Heart left ventricle (tissue), 16 donors: ENCODE measurements around the gene FLT4. TPM values are rescaled to one million over a fixed set of nuclear protein-coding genes. Genes with fewer than 3 reads are reported as not detected.
"Not testable (repeated sequence)": the region's sequence is repeated elsewhere in the genome, so short reads cannot be mapped to it uniquely, and the experiment has no call there.

Source experiments
- ATAC-seq, 4 donors: fragments of 200-7000 bp; cut with Tn5 transposase; one replicate each; pipeline ENCODE4 v1.9.1; 2020 to 2022; ENCODE audit warnings: moderate library complexity in 4 of 4, mild to moderate bottlenecking in 3 of 4, moderate number of reproducible peaks in 1 of 4
- DNase-seq, 5 donors: peaks; one replicate each; pipeline ENCODE4 v3.0.0-alpha.2; 2020
- H3K27ac ChIP-seq, 12 donors: fragments of 200-600 bp; sonication (generic) in 4 of 12; one replicate each; pipeline versions ENCODE4 v1.5.0 to v1.8.0; 2016 to 2022; ENCODE audit warnings: mild to moderate bottlenecking in 2 of 12
- H3K27me3 ChIP-seq, 9 donors: fragments of 200-600 bp; sonication (generic) in 2 of 9; one replicate each; pipeline versions ENCODE4 v1.5.1 to v1.8.0; 2016 to 2022; ENCODE audit warnings: mild to moderate bottlenecking in 3 of 9
- H3K36me3 ChIP-seq, 9 donors: fragments of 200-600 bp; sonication (generic) in 2 of 9; one replicate each; pipeline versions ENCODE4 v1.5.0 to v1.8.0; 2018 to 2022; ENCODE audit warnings: mild to moderate bottlenecking in 2 of 9
- H3K4me1 ChIP-seq, 12 donors: fragments of 200-600 bp; sonication (generic) in 4 of 12; one replicate each; pipeline versions ENCODE4 v1.5.0 to v1.8.0; 2016 to 2022; ENCODE audit warnings: mild to moderate bottlenecking in 3 of 12
- H3K4me3 ChIP-seq, 12 donors: fragments of 200-600 bp; sonication (generic) in 4 of 12; one replicate each; pipeline versions ENCODE4 v1.5.0 to v1.8.0; 2017 to 2022; ENCODE audit warnings: mild to moderate bottlenecking in 9 of 12, moderate library complexity in 4 of 12
- H3K9me3 ChIP-seq, 12 donors: fragments of 200-600 bp; sonication (generic) in 4 of 12; one replicate each; pipeline versions ENCODE4 v1.5.0 to v1.8.0; 2016 to 2022; ENCODE audit warnings: mild to moderate bottlenecking in 1 of 12
- CTCF ChIP-seq, 12 donors: fragments of 200-600 bp; sonication (generic) in 4 of 12; IDR thresholded peaks; one replicate each; pipeline versions ENCODE4 v1.5.0 to v1.8.0; 2018 to 2022; ENCODE audit warnings: antibody characterized with exemption in 12 of 12, mild to moderate bottlenecking in 5 of 12
- POLR2A ChIP-seq, 2 donors: fragments of 450-650 bp; IDR thresholded peaks; one replicate each; pipeline ENCODE4 v1.6.1; 2017; ENCODE audit warnings: antibody characterized with exemption in 2 of 2, mild to moderate bottlenecking in 2 of 2, moderate library complexity in 2 of 2
- WGBS, 4 donors: extraction: QIAGEN DNeasy Blood & Tissue Kit in 2 of 4; methylation state at CpG; one replicate each; pipeline versions ENCODE4 v1.1.5 to v1.1.7; 2013 to 2018; 5-methylcytosine and 5-hydroxymethylcytosine counted together
- intact Hi-C, 10 donors: fragments of 100-400 bp; cut with DNase I; formaldehyde crosslinking; loops; one replicate each; pipeline versions ENCODE4 v1.11.1 to v1.14.2; 2022
- polyA plus RNA-seq, 2 donors: library from polyadenylated mRNA; stranded (reverse); fragments of 200-250 nt; gene quantifications; one replicate each; pipeline ENCODE4 v1.2.3, GENCODE V29; 2013
- total RNA-seq, 9 donors: library from RNA; depleted of rRNA in 2 of 9; stranded (reverse); fragments of >200 nt in 2 of 9; fragmentation: NEBNext Ultra II Directional in 3 of 9; extraction: Animal tissue kit (Norgen Biotek cat#: 25700) in 3 of 9; gene quantifications; one replicate each; pipeline versions ENCODE4 v1.1.0 to v1.2.4, GENCODE V29; 2016 to 2023
- donor health status: ischemic (EF 13 %, LVEDD 7.1; RV severe dilation, severe dysfunction).
- donor health status: healthy with polysubstance abuse.
- donor health status: DM: no; HTN: yes; CAD: no.
- donor health status: DM: no; HTN: no; CAD: no.
- donor health status: ischemic (EF 25% LVEDD 6.9; RV normal size, moderate dysfunction).
- donor health status: ischemic (EF 25% LVEDD 5.7; RV mildly dilated, moderate dysfunction).
- donor health status: healthy.
- donor health status: DM: yes; HTN: yes; CAD: no.
- donor health status: ischemic (EF 35%, LVEDD 5.7; RV mildly dilated, moderate dysfunction).
- donor health status: nonischemic (EF 11% LVEDD 7.7; RV severe dilation, severe dysfunction).
- donor health status: DM: yes; HTN: yes; CAD: no.
- donor health status: PGD.
- donor health status: ischemic (EF 29% LVEDD 5.4; RV normal size, mild dysfunction).
- donor health status: nonischemic (EF 23%, LVEDD 6.1; RV moderate dilation, normal function).

The FLT4 gene
- total and polyA plus RNA-seq, 11 donors = 2.1 to 13.7 (median 6.3) TPM

GRCh38 chr5:180682560-180682959, 33.2 kb upstream of the FLT4 start:
- ATAC-seq = no peak
- Histone ChIP-seq H3K27me3 (peaks cover 0 to 64% (median 7%) of the 10 kb centered on the region in 9 donors), H3K4me1 (no peaks in the 10 kb centered on the region), H3K27ac (no peak overlapping the region), H3K4me3 (no peak overlapping the region), H3K36me3 (no peaks in the 10 kb centered on the region), H3K9me3 (peaks cover 0 to 5% (median 0%) of the 10 kb centered on the region in 12 donors)
- DNase-seq = no peak
- WGBS, 4 donors = 50 to 76% (median 73%) methylated on average over 3 to 8 of the region's 8 CpGs
- intact Hi-C loops = no loop called here
- TF ChIP-seq CTCF (IDR thresholded peaks at IDR 0.05) (no peak), POLR2A (IDR thresholded peaks at IDR 0.05) (no peak)

- ATAC-seq, H3K9me3 ChIP-seq, H3K4me1 ChIP-seq, intact Hi-C loops, H3K27ac ChIP-seq, DNase-seq, H3K36me3 ChIP-seq, H3K4me3 ChIP-seq: not testable (repeated sequence)
- 75 to 91% (median 82%) methylated on average over 7 to 12 of the region's 12 CpGs for WGBS, 4 donors
- peaks cover 0 to 65% (median 7%) of the 10 kb centered on the region in 9 donors for H3K27me3 ChIP-seq
Observed at GRCh38 chr5:180682008-180682407, 32.6 kb upstream of the FLT4 start.

- 90 to 99% (median 93%) methylated on average over 10 of the region's 10 CpGs for WGBS, 4 donors
- H3K36me3 ChIP-seq, H3K4me3 ChIP-seq, DNase-seq, H3K9me3 ChIP-seq, ATAC-seq, H3K4me1 ChIP-seq, intact Hi-C loops, H3K27ac ChIP-seq: not testable (repeated sequence)
- peaks cover 9 to 72% (median 18%) of the 10 kb centered on the region in 9 donors for H3K27me3 ChIP-seq
Observed at GRCh38 chr5:180678319-180678718, 28.9 kb upstream of the FLT4 start.

GRCh38 chr5:180675036-180675635, 25.7 kb upstream of the FLT4 start:
- no peaks in the 10 kb centered on the region for H3K36me3 ChIP-seq
- no peak for ATAC-seq
- WGBS, 4 donors = 86 to 97% (median 91%) methylated on average over 14 of the region's 14 CpGs
- intact Hi-C loops = no loop called here
- H3K27ac ChIP-seq = no peak overlapping the region
- peaks cover 10 to 53% (median 21%) of the 10 kb centered on the region in 9 donors for H3K27me3 ChIP-seq
- H3K4me3 ChIP-seq = no peak overlapping the region
- DNase-seq = no peak
- H3K4me1 ChIP-seq = peaks cover 0 to 9% (median 0%) of the 10 kb centered on the region in 12 donors
- no peak for TF ChIP-seq CTCF (IDR thresholded peaks at IDR 0.05)
- no peak for TF ChIP-seq POLR2A (IDR thresholded peaks at IDR 0.05)
- H3K9me3 ChIP-seq = peaks cover 0 to 2% (median 0%) of the 10 kb centered on the region in 12 donors

GRCh38 chr5:180674090-180674475, 24.7 kb upstream of the FLT4 start:
- H3K27ac ChIP-seq, H3K4me1 ChIP-seq, H3K9me3 ChIP-seq, ATAC-seq, H3K36me3 ChIP-seq, DNase-seq: not testable (repeated sequence)
- peaks cover 10 to 53% (median 21%) of the 10 kb centered on the region in 9 donors for H3K27me3 ChIP-seq
- peak overlapping the region in 4 of 12 donors; percentile 12 to 15 (median 15) for H3K4me3 ChIP-seq
- WGBS, 4 donors = 0 to 11% (median 6%) methylated on average over 9 to 23 of the region's 23 CpGs
- intact Hi-C loops = loop anchor here in 2 of 10 donors (5.0 kb wide), 2 partner anchors 382 to 547 kb away; partner anchors contain the start of gene MAPK9 (in 2 of the 2)
